CD4-positive, alpha-beta memory T cell (primary cell): Measurements from ENCODE around the gene ACAD11. TPM values are rescaled to one million over a fixed set of nuclear protein-coding genes. Genes with fewer than 3 reads are reported as not detected.

Experiments
- polyA plus RNA-seq, 2 donors: library from polyadenylated mRNA; unstranded; fragments of 300-500 nt; fragmentation: Illumina TruSeq; gene quantifications; one replicate each; pipeline ENCODE4 v1.2.3, GENCODE V29; 2021
- total RNA-seq, 2 experiments: library from RNA; stranded (reverse); gene quantifications; one replicate each; pipeline ENCODE4 v1.2.3, GENCODE V29; 2021

ACAD11 gene
- total and polyA plus RNA-seq, 4 experiments from 2014 or later, result 1.7 to 26.9 (median 13.1) TPM

Other genes starting within 250 kb of the ACAD11 start
- 10 to 100 TPM; 43.1 to 43.5 TPM for gene DNAJC13, start 242.3 kb downstream of the ACAD11 start, total RNA-seq
- gene DNAJC13, start 242.3 kb downstream of the ACAD11 start, polyA plus RNA-seq, result 10 to 100 TPM in 1 of 2 donors, 1 to 10 TPM in 1; 7.4 to 10.5 TPM
- gene ACKR4, start 62.5 kb downstream of the ACAD11 start, total RNA-seq, result under 1 TPM in 1 of 2 experiments, not detected in 1; 0.17 TPM
- under 1 TPM in 1 of 2 donors, not detected in 1; 0.22 TPM for gene ACKR4, start 62.5 kb downstream of the ACAD11 start, polyA plus RNA-seq
- gene UBA5, start 520 bp upstream of the ACAD11 start, total RNA-seq, result 10 to 100 TPM; 33.0 to 33.7 TPM
- 10 to 100 TPM; 33.1 to 44.5 TPM for gene UBA5, start 520 bp upstream of the ACAD11 start, polyA plus RNA-seq
- 10 to 100 TPM; 68.0 to 72.9 TPM for gene NPHP3, start 62.6 kb upstream of the ACAD11 start, total RNA-seq
- 1 to 10 TPM; 1.7 to 4.0 TPM for gene NPHP3, start 62.6 kb upstream of the ACAD11 start, polyA plus RNA-seq